ENCODE data around the gene LTBP1.

Gene LTBP1

DNA sequence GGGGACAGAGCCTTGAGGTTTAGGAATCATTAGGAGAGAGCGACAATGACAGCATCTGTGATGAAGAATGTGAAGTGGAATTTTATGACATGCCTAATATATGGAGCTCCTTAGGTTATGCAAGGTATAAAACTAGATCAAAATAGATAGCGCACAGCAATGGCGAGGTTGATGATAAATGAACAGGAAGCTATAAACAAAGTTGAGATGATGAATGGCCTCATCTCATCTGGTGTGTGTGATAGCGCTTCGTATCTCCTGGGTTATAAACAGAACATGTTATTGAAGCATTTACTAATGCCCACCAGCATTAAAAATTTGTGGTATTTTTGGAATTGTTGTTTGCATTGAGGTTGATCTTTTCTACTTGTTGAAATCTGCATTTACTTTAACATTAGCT, 231.5 kb downstream of the LTBP1 start:
- FAIRE-seq (no peak), DNase-seq (ENCODE audit: insufficient read length) (no peak)
- TF ChIP-seq TAF1 (IDR thresholded peaks at IDR 0.05; ENCODE audit: borderline replicate concordance, low read depth, low read length) (no peak), POLR2A (IDR thresholded peaks at IDR 0.05; ENCODE audit: low read depth, low read length) (no peak), POLR2AphosphoS5 (IDR thresholded peaks at IDR 0.05; ENCODE audit: low read depth, low read length) (no peak)

GRCh38 chr2:33180915-33181314, 234.2 kb downstream of the LTBP1 start:
- DNase-seq (ENCODE audit: insufficient read length), result no peak
- FAIRE-seq, result no peak
- TF ChIP-seq TAF1 (IDR thresholded peaks at IDR 0.05; ENCODE audit: borderline replicate concordance, low read depth, low read length) (no peak), POLR2A (IDR thresholded peaks at IDR 0.05; ENCODE audit: low read depth, low read length) (no peak), POLR2AphosphoS5 (IDR thresholded peaks at IDR 0.05; ENCODE audit: low read depth, low read length) (no peak)

- DNase-seq (ENCODE audit: insufficient read length), result no peak
- TF ChIP-seq TAF1 (IDR thresholded peaks at IDR 0.05; ENCODE audit: borderline replicate concordance, low read depth, low read length), result no peak
- TF ChIP-seq POLR2A (IDR thresholded peaks at IDR 0.05; ENCODE audit: low read depth, low read length), result no peak
- no peak for TF ChIP-seq POLR2AphosphoS5 (IDR thresholded peaks at IDR 0.05; ENCODE audit: low read depth, low read length)
- peak; percentile 76 for FAIRE-seq
Measured at GRCh38 chr2:33181466-33181865, 234.7 kb downstream of the LTBP1 start.

DNA sequence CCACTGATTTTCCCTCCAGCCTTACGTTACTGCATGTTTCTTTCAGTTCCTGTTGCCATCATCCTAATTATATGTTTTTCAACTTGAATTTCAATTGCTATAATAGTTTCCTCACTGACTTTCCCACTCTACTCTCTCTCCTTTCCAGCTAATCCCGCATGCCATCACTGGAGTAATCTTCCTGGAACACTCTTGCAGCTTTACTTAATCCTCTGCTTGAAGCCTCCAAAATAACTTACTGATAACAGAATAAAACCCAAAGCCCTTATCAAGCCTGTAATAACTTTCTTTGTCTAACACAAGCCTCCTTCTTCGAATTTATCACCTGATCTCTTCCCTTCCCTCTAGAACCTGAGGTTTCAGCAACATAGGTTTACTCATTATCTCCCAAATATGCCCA, 237.3 kb downstream of the LTBP1 start:
- no peak for DNase-seq (ENCODE audit: insufficient read length)
- FAIRE-seq, result no peak
- TF ChIP-seq TAF1 (IDR thresholded peaks at IDR 0.05; ENCODE audit: borderline replicate concordance, low read depth, low read length) (no peak), POLR2A (IDR thresholded peaks at IDR 0.05; ENCODE audit: low read depth, low read length) (no peak), POLR2AphosphoS5 (IDR thresholded peaks at IDR 0.05; ENCODE audit: low read depth, low read length) (no peak)

- no peak for FAIRE-seq
- no peak for TF ChIP-seq POLR2A (IDR thresholded peaks at IDR 0.05; ENCODE audit: low read depth, low read length)
- no peak for TF ChIP-seq TAF1 (IDR thresholded peaks at IDR 0.05; ENCODE audit: borderline replicate concordance, low read depth, low read length)
- TF ChIP-seq POLR2AphosphoS5 (IDR thresholded peaks at IDR 0.05; ENCODE audit: low read depth, low read length), result no peak
Measured at GRCh38 chr2:33186937-33187336, 240.2 kb downstream of the LTBP1 start.

GRCh38 chr2:33188799-33189198, 242.0 kb downstream of the LTBP1 start:
- DNase-seq (ENCODE audit: insufficient read length) (no peak), FAIRE-seq (no peak)
- no peak for TF ChIP-seq POLR2AphosphoS5 (IDR thresholded peaks at IDR 0.05; ENCODE audit: low read depth, low read length)

More at GRCh38 chr2:33186937-33187336, 240.2 kb downstream of the LTBP1 start:
- no peak for DNase-seq (ENCODE audit: insufficient read length)

- TF ChIP-seq POLR2A (IDR thresholded peaks at IDR 0.05; ENCODE audit: low read depth, low read length), result no peak
- TF ChIP-seq POLR2AphosphoS5 (IDR thresholded peaks at IDR 0.05; ENCODE audit: low read depth, low read length), result no peak
- no peak for TF ChIP-seq TAF1 (IDR thresholded peaks at IDR 0.05; ENCODE audit: borderline replicate concordance, low read depth, low read length)
- DNase-seq (ENCODE audit: insufficient read length), result no peak
- no peak for FAIRE-seq
Measured at GRCh38 chr2:33190393-33190937, 243.7 kb downstream of the LTBP1 start.

DNA sequence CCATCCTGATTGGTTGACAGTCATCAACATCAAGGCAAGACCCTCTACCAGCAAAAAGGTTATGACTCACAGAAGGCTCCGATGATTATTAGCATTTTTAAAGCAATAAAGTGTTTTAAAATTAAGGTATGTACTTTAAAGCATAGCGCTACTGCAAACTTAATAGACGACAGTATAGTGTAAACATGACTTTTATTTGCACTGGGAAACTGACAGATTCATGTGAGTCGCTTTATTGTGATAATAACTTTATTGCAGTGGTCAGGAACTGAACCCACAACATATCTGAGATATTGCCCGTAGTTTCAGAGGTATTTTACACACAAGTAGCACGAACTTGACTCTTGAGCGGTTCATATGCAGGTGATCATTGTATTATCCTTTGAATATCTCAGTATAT, 249.1 kb downstream of the LTBP1 start:
- TF ChIP-seq POLR2A (IDR thresholded peaks at IDR 0.05; ENCODE audit: low read depth, low read length) (no peak), TAF1 (IDR thresholded peaks at IDR 0.05; ENCODE audit: borderline replicate concordance, low read depth, low read length) (no peak), POLR2AphosphoS5 (IDR thresholded peaks at IDR 0.05; ENCODE audit: low read depth, low read length) (no peak)
- FAIRE-seq (no peak), DNase-seq (ENCODE audit: insufficient read length) (no peak)

DNA sequence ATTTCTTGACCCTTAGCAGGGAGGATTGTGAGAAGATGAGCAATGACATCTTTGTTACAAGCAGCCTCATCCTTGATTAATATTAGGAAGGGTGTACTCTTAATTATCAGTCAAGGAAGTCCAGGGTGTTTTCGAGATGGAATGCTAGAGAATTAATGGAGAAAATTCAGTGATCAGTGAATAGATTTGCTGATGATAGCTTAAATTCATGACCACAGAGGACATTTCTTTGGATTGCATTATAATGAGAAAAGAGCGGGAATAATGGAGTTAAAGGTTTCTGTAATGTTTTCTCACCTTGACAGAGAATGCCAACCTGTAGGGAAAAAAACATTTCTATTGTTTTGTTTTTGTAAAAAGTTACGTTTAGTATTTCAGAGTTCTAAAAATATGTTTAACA, 249.9 kb downstream of the LTBP1 start:
- TF ChIP-seq POLR2A (IDR thresholded peaks at IDR 0.05; ENCODE audit: low read depth, low read length) (no peak), POLR2AphosphoS5 (IDR thresholded peaks at IDR 0.05; ENCODE audit: low read depth, low read length) (no peak), TAF1 (IDR thresholded peaks at IDR 0.05; ENCODE audit: borderline replicate concordance, low read depth, low read length) (no peak)
- no peak for DNase-seq (ENCODE audit: insufficient read length)
- no peak for FAIRE-seq

DNA sequence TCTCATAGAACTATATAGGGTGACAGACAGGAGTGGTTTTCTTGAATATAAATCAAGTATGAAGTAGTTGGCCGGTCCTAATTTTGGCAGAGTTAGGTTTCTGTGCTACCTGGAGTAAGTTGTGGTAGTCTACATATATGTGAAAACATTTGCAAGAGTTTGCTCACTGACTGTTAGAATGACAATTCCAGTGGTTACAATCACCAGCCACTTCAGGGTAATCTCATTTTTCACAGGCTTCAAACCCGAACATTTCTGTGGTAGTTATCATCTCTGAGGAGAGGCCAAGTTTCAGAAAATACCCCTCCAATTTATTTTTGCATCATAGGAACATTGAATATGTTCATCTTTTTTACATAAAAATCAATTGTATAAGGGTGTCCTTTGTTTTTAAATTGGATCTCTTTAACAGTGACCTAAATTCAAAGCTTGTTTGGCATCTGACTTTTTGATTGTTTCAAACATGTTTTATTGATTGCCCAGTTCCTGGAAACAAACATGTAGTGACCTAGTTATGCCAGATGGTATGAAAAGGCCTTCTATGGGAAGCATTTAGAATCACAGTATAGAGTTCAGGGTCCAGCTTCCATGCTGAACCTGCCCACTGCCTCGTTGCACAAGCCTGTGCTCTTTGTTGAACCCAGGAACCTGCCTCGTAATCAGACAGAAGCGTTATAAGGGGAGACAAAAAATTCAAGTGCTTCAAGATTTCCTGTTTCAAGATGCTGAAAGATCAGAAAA, 250.6 kb downstream of the LTBP1 start:
- TF ChIP-seq TAF1 (IDR thresholded peaks at IDR 0.05; ENCODE audit: borderline replicate concordance, low read depth, low read length) (no peak), POLR2AphosphoS5 (IDR thresholded peaks at IDR 0.05; ENCODE audit: low read depth, low read length) (no peak)
- DNase-seq (ENCODE audit: insufficient read length) (no peak), FAIRE-seq (no peak)

GRCh38 chr2:33202641-33203522, 256.1 kb downstream of the LTBP1 start:
- TF ChIP-seq TAF1 (IDR thresholded peaks at IDR 0.05; ENCODE audit: borderline replicate concordance, low read depth, low read length) (no peak), POLR2AphosphoS5 (IDR thresholded peaks at IDR 0.05; ENCODE audit: low read depth, low read length) (no peak), POLR2A (IDR thresholded peaks at IDR 0.05; ENCODE audit: low read depth, low read length) (no peak)
- FAIRE-seq, result no peak
- no peak for DNase-seq (ENCODE audit: insufficient read length)

All from GM12892 (cell line).